Karpas-422 (cell line): ENCODE data around the gene BSG. TPM values are rescaled to one million over a fixed set of nuclear protein-coding genes. Genes with fewer than 3 reads are reported as not detected.

Experiments used
- DNase-seq: peaks from one replicate; pipeline ENCODE4 v3.0.0-alpha.2; 2015
- H2AFZ ChIP-seq: fragments of 200-600 bp; sonication (generic); 2 replicates; pipeline ENCODE4 v1.6.1; 2014; ENCODE audit warnings: antibody characterized with exemption, low read length, mixed read lengths
- H3K27ac ChIP-seq: fragments of 200-600 bp; sonication (generic); 2 replicates; pipeline ENCODE4 v1.5.1; 2014; ENCODE audit warnings: mild to moderate bottlenecking, low read length, moderate library complexity
- H3K27me3 ChIP-seq: fragments of 200-600 bp; sonication (generic); 2 replicates; pipeline ENCODE4 v1.6.1; 2014; ENCODE audit warnings: low read length, mixed read lengths
- H3K36me3 ChIP-seq: fragments of 200-600 bp; sonication (generic); 2 replicates; pipeline ENCODE4 v1.6.1; 2014; ENCODE audit warnings: low read length, mixed read lengths; ENCODE audit not compliant: insufficient read depth
- H3K4me1 ChIP-seq: fragments of 200-600 bp; sonication (generic); 2 replicates; pipeline ENCODE4 v1.6.1; 2014; ENCODE audit warnings: mild to moderate bottlenecking, low read length, mixed read lengths
- H3K4me2 ChIP-seq: fragments of 200-600 bp; sonication (generic); 2 replicates; pipeline ENCODE4 v1.6.1; 2014; ENCODE audit warnings: low read length, low read depth, mild to moderate bottlenecking; ENCODE audit not compliant: poor library complexity, severe bottlenecking
- H3K4me3 ChIP-seq: fragments of 200-600 bp; sonication (generic); 2 replicates; pipeline ENCODE4 v1.5.1; 2014; ENCODE audit warnings: mild to moderate bottlenecking, antibody characterized with exemption, low read length, mixed read lengths
- H3K79me2 ChIP-seq: fragments of 200-600 bp; sonication (generic); 2 replicates; pipeline ENCODE4 v1.6.1; 2014; ENCODE audit warnings: mild to moderate bottlenecking, low read length, mixed read lengths
- H3K9ac ChIP-seq: fragments of 200-600 bp; sonication (generic); 2 replicates; pipeline ENCODE4 v1.6.0; 2014; ENCODE audit warnings: low read length
- H3K9me2 ChIP-seq: fragments of 200-600 bp; sonication (generic), shearing (Covaris generic); replicated peaks from 2 replicates; pipeline ENCODE4 v1.6.0; 2014; ENCODE audit warnings: mild to moderate bottlenecking, low read length, moderate library complexity; ENCODE audit not compliant: insufficient read depth
- H3K9me3 ChIP-seq: fragments of 300-700, 200-600 bp; sonication (generic); 2 replicates; pipeline ENCODE4 v1.6.1; 2014; ENCODE audit warnings: low read length, mixed read lengths
- H4K20me1 ChIP-seq: fragments of 200-600 bp; sonication (generic); 2 replicates; pipeline ENCODE4 v1.6.1; 2014; ENCODE audit warnings: mild to moderate bottlenecking, antibody characterized with exemption, low read length, low read depth; ENCODE audit not compliant: insufficient read depth
- total RNA-seq: library from RNA; depleted of rRNA; stranded (reverse); fragments of >200 nt; shearing (Covaris generic); gene quantifications from 2 replicates; pipeline ENCODE4 v1.2.3, GENCODE V29; 2014; ENCODE audit warnings: low replicate concordance

The BSG gene
- total RNA-seq, 1 experiment from 2014 or later = 124 TPM

GRCh38 chr19:574658-575526 is 2.5 kb downstream of the BSG start:
- Histone ChIP-seq H3K9ac (peak overlapping the region; percentile 32; the same call in 1 of the 2 replicates), H3K79me2 (peaks cover 61% of the 10 kb centered on the region), H3K4me1 (peaks cover 29% of the 10 kb centered on the region), H3K27me3 (no peaks in the 10 kb centered on the region), H3K4me3 (peak overlapping the region; percentile 5; the same call in 1 of the 2 replicates), H4K20me1 (peaks cover 42% of the 10 kb centered on the region), H2AFZ (no peak overlapping the region), H3K4me2 (peak overlapping the region; percentile 78), H3K9me3 (no peaks in the 10 kb centered on the region), H3K9me2 (no peaks in the 10 kb centered on the region), H3K36me3 (peaks cover 5% of the 10 kb centered on the region; the same call in 1 of the 2 replicates), H3K27ac (no peak overlapping the region)
- no peak for DNase-seq

GRCh38 chr19:575527-576506 is 3.4 kb downstream of the BSG start:
- H3K4me1 ChIP-seq = peaks cover 29% of the 10 kb centered on the region
- H3K9me2 ChIP-seq = no peaks in the 10 kb centered on the region

GRCh38 chr19:576768-577438 is 4.5 kb downstream of the BSG start:
- Histone ChIP-seq H3K4me1 (peaks cover 20% of the 10 kb centered on the region), H3K4me2 (no peak overlapping the region), H3K79me2 (peaks cover 61% of the 10 kb centered on the region), H3K9me3 (no peaks in the 10 kb centered on the region), H3K27me3 (no peaks in the 10 kb centered on the region), H3K9me2 (no peaks in the 10 kb centered on the region), H3K27ac (no peak overlapping the region), H2AFZ (no peak overlapping the region), H4K20me1 (peaks cover 44% of the 10 kb centered on the region), H3K4me3 (no peak overlapping the region), H3K36me3 (peaks cover 7% of the 10 kb centered on the region; the same call in 1 of the 2 replicates), H3K9ac (no peak overlapping the region)
- DNase-seq = no peak

More at GRCh38 chr19:575527-576506, 3.4 kb downstream of the BSG start:
- no peak for DNase-seq
- H3K27me3 ChIP-seq = no peaks in the 10 kb centered on the region
- H3K4me2 ChIP-seq = no peak overlapping the region
- no peak overlapping the region for H3K27ac ChIP-seq
- no peak overlapping the region for H3K4me3 ChIP-seq
- H2AFZ ChIP-seq = no peak overlapping the region
- H3K9me3 ChIP-seq = no peaks in the 10 kb centered on the region
- peaks cover 61% of the 10 kb centered on the region for H3K79me2 ChIP-seq
- H4K20me1 ChIP-seq = peaks cover 42% of the 10 kb centered on the region
- H3K9ac ChIP-seq = no peak overlapping the region
- H3K36me3 ChIP-seq = peaks cover 5% of the 10 kb centered on the region; the same call in 1 of the 2 replicates

GRCh38 chr19:577439-578392 is 5.3 kb downstream of the BSG start:
- Histone ChIP-seq H3K27me3 (no peaks in the 10 kb centered on the region), H3K4me3 (no peak overlapping the region), H3K9ac (no peak overlapping the region), H3K27ac (no peak overlapping the region), H3K9me3 (no peaks in the 10 kb centered on the region), H3K79me2 (peaks cover 58% of the 10 kb centered on the region), H2AFZ (no peak overlapping the region), H3K36me3 (peaks cover 7% of the 10 kb centered on the region; the same call in 1 of the 2 replicates), H4K20me1 (peaks cover 44% of the 10 kb centered on the region), H3K4me1 (peaks cover 18% of the 10 kb centered on the region), H3K4me2 (no peak overlapping the region), H3K9me2 (no peaks in the 10 kb centered on the region)
- DNase-seq = no peak

- H3K4me1 ChIP-seq = peaks cover 9% of the 10 kb centered on the region
- no peaks in the 10 kb centered on the region for H3K9me3 ChIP-seq
- H2AFZ ChIP-seq = no peak overlapping the region
- no peaks in the 10 kb centered on the region for H3K9me2 ChIP-seq
- no peak overlapping the region for H3K27ac ChIP-seq
- no peak overlapping the region for H3K9ac ChIP-seq
- no peak for DNase-seq
- H4K20me1 ChIP-seq = peaks cover 41% of the 10 kb centered on the region; the same call in 1 of the 2 replicates
- peaks cover 42% of the 10 kb centered on the region for H3K79me2 ChIP-seq
- peaks cover 7% of the 10 kb centered on the region; the same call in 1 of the 2 replicates for H3K36me3 ChIP-seq
- no peaks in the 10 kb centered on the region for H3K27me3 ChIP-seq
- H3K4me3 ChIP-seq = no peak overlapping the region
- no peak overlapping the region for H3K4me2 ChIP-seq
Measured at GRCh38 chr19:579111-579841, 6.9 kb downstream of the BSG start.

- Histone ChIP-seq H3K36me3 (peaks cover 5% of the 10 kb centered on the region; the same call in 1 of the 2 replicates), H3K4me2 (no peak overlapping the region), H3K79me2 (peaks cover 37% of the 10 kb centered on the region), H3K9me3 (no peaks in the 10 kb centered on the region), H3K4me3 (no peak overlapping the region), H2AFZ (no peak overlapping the region), H3K27me3 (no peaks in the 10 kb centered on the region), H3K27ac (no peak overlapping the region), H3K9me2 (no peaks in the 10 kb centered on the region), H3K4me1 (peaks cover 4% of the 10 kb centered on the region), H3K9ac (no peak overlapping the region), H4K20me1 (peaks cover 37% of the 10 kb centered on the region; the same call in 1 of the 2 replicates)
- no peak for DNase-seq
Measured at GRCh38 chr19:579842-580155, 7.4 kb downstream of the BSG start.
